K562 (cell line): ENCODE data around the gene GPHN. TPM values are rescaled to one million over a fixed set of nuclear protein-coding genes. Genes with fewer than 3 reads are reported as not detected.

ENCODE experiments used
- ATAC-seq: fragments of 200-7000 bp; cut with Tn5 transposase; 3 replicates; pipeline ENCODE4 v1.9.1; 2020; ENCODE audit warnings: moderate library complexity
- BruUV-seq: library from RNA; stranded (reverse); fragments of 400-500 nt; replicated peaks from 2 replicates; lab custom pipeline; 2021; lab: Mats Ljungman, UMichigan
- CTCF ChIA-PET: fragments of 300-600 bp; formaldehyde crosslinking; extraction: SDS; loops from one replicate; lab custom pipeline; 2021; ENCODE audit warnings: low intra/inter-chr PET ratio; lab: Yijun Ruan, JAX
- POLR2A ChIA-PET: fragments of 300-600, 350-650 bp; sonication (Branson Sonifier 250); formaldehyde crosslinking; extraction: SDS; loops from one replicate; lab custom pipeline; 2021; ENCODE audit warnings: antibody characterized with exemption, inconsistent platforms; lab: Yijun Ruan, JAX
- DNase-seq, 4 experiments: peaks; one replicate each; pipeline versions ENCODE4 v3.0.0 to v3.0.0-alpha.2; 2011 to 2018; ENCODE audit warnings: low spot score in 3 of 4, mixed read lengths in 3 of 4; ENCODE audit errors: extremely low read depth in 1 of 4
- FAIRE-seq: peaks from 2 replicates; lab custom pipeline; 2011; peaks lifted over from hg19 to GRCh38; lab: Jason Lieb, UNC
- H2AFZ ChIP-seq: 2 replicates; pipeline ENCODE4 v1.6.0; 2011; ENCODE audit warnings: low read depth, low read length, control low read depth, inconsistent platforms
- H3K27ac ChIP-seq: fragments of 200-600 bp; 3 replicates; pipeline ENCODE4 v1.8.0; 2011; ENCODE audit warnings: low read depth, mild to moderate bottlenecking, control low read depth, inconsistent platforms, low read length, moderate library complexity, mixed read lengths; ENCODE audit errors: extremely low read depth
- H3K27me3 ChIP-seq, 2 experiments: fragments of 300-600 bp in 1 of 2; 2 replicates in 1 of 2; 3 replicates in 1 of 2; pipeline versions ENCODE4 v1.6.0 to v1.8.0; 2011; ENCODE audit warnings: inconsistent platforms in 2 of 2, low read length in 2 of 2, mild to moderate bottlenecking in 1 of 2, mixed read lengths in 1 of 2, moderate library complexity in 1 of 2; ENCODE audit not compliant: control insufficient read depth in 2 of 2, insufficient read depth in 2 of 2
- H3K36me3 ChIP-seq: fragments of 300-600 bp; 3 replicates; pipeline ENCODE4 v1.8.0; 2011; ENCODE audit warnings: mild to moderate bottlenecking, low read length, inconsistent platforms; ENCODE audit not compliant: control insufficient read depth, insufficient read depth
- H3K4me1 ChIP-seq, 2 experiments: fragments of 200-600 bp in 1 of 2; replicated peaks in 1 of 2; 2 replicates in 1 of 2; 3 replicates in 1 of 2; pipeline versions ENCODE4 v1.5.1 to v1.8.0; 2011; ENCODE audit warnings: inconsistent platforms in 2 of 2, low read length in 2 of 2, mild to moderate bottlenecking in 1 of 2, mixed read lengths in 1 of 2, moderate library complexity in 1 of 2; ENCODE audit not compliant: control insufficient read depth in 2 of 2, insufficient read depth in 2 of 2
- H3K4me2 ChIP-seq: 2 replicates; pipeline ENCODE4 v1.6.1; 2011; ENCODE audit warnings: low read length, control low read depth, inconsistent platforms, mixed read lengths; ENCODE audit not compliant: insufficient read depth
- H3K4me3 ChIP-seq: fragments of 200-600 bp; sonication (generic), shearing (Covaris generic); 2 replicates; pipeline ENCODE4 v1.5.1; 2016; ENCODE audit warnings: control low read depth, inconsistent platforms
- H3K79me2 ChIP-seq: fragments of 200-600 bp; 3 replicates; pipeline ENCODE4 v1.8.0; 2011; ENCODE audit warnings: low read length, inconsistent platforms; ENCODE audit not compliant: control insufficient read depth, insufficient read depth
- H3K9ac ChIP-seq, 2 experiments: 2 replicates each; pipeline versions ENCODE4 v1.6.0 to v1.6.1; 2011; ENCODE audit warnings: low read depth in 2 of 2, low read length in 2 of 2, control low read depth in 1 of 2, inconsistent platforms in 1 of 2, mild to moderate bottlenecking in 1 of 2, mixed read lengths in 1 of 2; ENCODE audit not compliant: insufficient read depth in 1 of 2
- H3K9me1 ChIP-seq: one replicate; pipeline ENCODE4 v1.6.0; 2011; ENCODE audit warnings: inconsistent platforms, mild to moderate bottlenecking, low read length, moderate library complexity; ENCODE audit not compliant: control insufficient read depth, insufficient read depth
- H3K9me3 ChIP-seq: replicated peaks from 2 replicates; pipeline ENCODE4 v1.5.1; 2011; ENCODE audit warnings: low read depth, low read length, inconsistent platforms; ENCODE audit not compliant: control insufficient read depth, insufficient read depth
- H4K20me1 ChIP-seq: replicated peaks from 2 replicates; pipeline ENCODE4 v1.6.1; 2011; ENCODE audit warnings: low read length, inconsistent platforms, mixed read lengths; ENCODE audit not compliant: control insufficient read depth, insufficient read depth
- E2F1 ChIP-seq: sonication (generic); formaldehyde crosslinking; IDR thresholded peaks from 2 replicates; pipeline ENCODE4 v1.8.1; 2023; ENCODE audit warnings: mild to moderate bottlenecking, missing genetic modification reagents, moderate library complexity
- IRF9 ChIP-seq: fragments of 450-650 bp; IDR thresholded peaks from 2 replicates; pipeline ENCODE4 v1.6.1; 2016; ENCODE audit warnings: missing biosample characterization, missing genetic modification characterization
- RBBP5 ChIP-seq: fragments of 200-600 bp; sonication (generic); IDR thresholded peaks from 2 replicates; pipeline ENCODE4 v1.6.1; 2012; ENCODE audit warnings: borderline replicate concordance, mild to moderate bottlenecking, low read length, control low read depth, inconsistent platforms; ENCODE audit not compliant: insufficient read depth, poor library complexity, severe bottlenecking
- SIN3A ChIP-seq, 2 experiments: fragments of 150-350 bp in 1 of 2; IDR thresholded peaks; 2 replicates each; pipeline ENCODE4 v1.6.1; 2011 to 2016; ENCODE audit warnings: borderline replicate concordance in 2 of 2, low read depth in 2 of 2, low read length in 2 of 2, mild to moderate bottlenecking in 2 of 2, moderate library complexity in 2 of 2; ENCODE audit not compliant: control insufficient read depth in 1 of 2
- WGBS: fragments of 100-300 bp; shearing (Covaris generic); methylation state at CpG from one replicate; pipeline ENCODE4 v1.1.6; 2016; ENCODE audit warnings: low coverage, mixed read lengths; ENCODE audit not compliant: insufficient coverage; ENCODE audit errors: missing lambda C conversion rate; 5-methylcytosine and 5-hydroxymethylcytosine counted together
- in situ Hi-C: fragments of 300-500 bp; cut with MboI; formaldehyde crosslinking; loops from 4 replicates; pipeline ENCODE4 v1.15.0; 2018; ENCODE audit warnings: inconsistent platforms, mixed read lengths
- intact Hi-C: fragments of 100-400 bp; cut with micrococcal nuclease; formaldehyde crosslinking; loops from 2 replicates; pipeline ENCODE4 v1.14.2; 2022
- polyA plus RNA-seq, 8 experiments: library from polyadenylated mRNA; depleted of rRNA in 4 of 8; stranded (reverse) in 5 of 8; unstranded in 3 of 8; fragments of >200 nt; fragmentation: Nextera tagmentation in 2 of 8; fragmentation: Illumina TruSeq in 1 of 8; extraction: Ambion mirVana in 2 of 8; extraction: Trizol in 1 of 8; gene quantifications; 2 replicates each; pipeline versions ENCODE4 v1.2.1 to v1.2.3, GENCODE V29; 2011 to 2014; ENCODE audit warnings: inconsistent platforms in 1 of 8, missing spikeins in 1 of 8
- total RNA-seq, 7 experiments: library from RNA; depleted of rRNA in 6 of 7; stranded (reverse); fragments of >200 nt in 6 of 7; fragmentation: Illumina TruSeq in 2 of 7; extraction: Trizol in 2 of 7; gene quantifications; 2 replicates each; pipeline versions ENCODE4 v1.2.1 to v1.2.3, GENCODE V29; 2011 to 2021; ENCODE audit warnings: low replicate concordance in 1 of 7
- TF ChIP-seq, protein P1 (sequence below): fragments of 450-650 bp; IDR thresholded peaks from one replicate; pipeline ENCODE4 v1.6.1; 2018; ENCODE audit warnings: mild to moderate bottlenecking, moderate library complexity; ENCODE audit not compliant: partially characterized antibody

The GPHN gene
- total and polyA plus RNA-seq, 9 of the 15 experiments (the other 6 are each of a cell fraction or from before 2014, with no cell fraction given), result 5.9 to 16.0 (median 11.4) TPM

DNA sequence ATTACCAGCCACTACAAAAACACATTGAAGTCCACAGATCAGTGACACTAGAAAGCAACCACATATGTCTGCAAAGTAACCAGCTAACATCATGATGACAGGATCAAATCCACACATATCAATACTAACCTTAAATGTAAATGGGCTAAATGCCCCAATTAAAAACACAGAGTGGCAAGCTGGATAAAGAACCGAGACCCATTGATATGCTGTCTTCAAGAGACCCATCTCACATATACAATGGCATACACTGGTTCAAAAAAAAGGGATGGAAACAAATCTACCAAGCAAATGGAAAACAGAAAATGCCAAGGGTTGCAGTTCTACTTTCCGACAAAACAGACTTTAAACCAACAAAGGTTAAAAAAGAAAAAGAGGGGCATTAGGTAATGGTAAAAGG is 307.7 kb downstream of the GPHN start:
- ATAC-seq, result no peak
- in situ Hi-C loops, result no loop called here
- no peaks in the 10 kb centered on the region for H3K79me2 ChIP-seq
- CTCF ChIA-PET, result no interaction called here
- TF ChIP-seq E2F1 (no peak), RBBP5 (no peak), SIN3A (IDR thresholded peaks at IDR 0.05; ENCODE audit: borderline replicate concordance in 2 of 2, control insufficient read depth in 1 of 2, low read depth in 2 of 2, low read length in 2 of 2) (no peak), IRF9 (tag) (no peak)
- TF ChIP-seq, protein P1, sequence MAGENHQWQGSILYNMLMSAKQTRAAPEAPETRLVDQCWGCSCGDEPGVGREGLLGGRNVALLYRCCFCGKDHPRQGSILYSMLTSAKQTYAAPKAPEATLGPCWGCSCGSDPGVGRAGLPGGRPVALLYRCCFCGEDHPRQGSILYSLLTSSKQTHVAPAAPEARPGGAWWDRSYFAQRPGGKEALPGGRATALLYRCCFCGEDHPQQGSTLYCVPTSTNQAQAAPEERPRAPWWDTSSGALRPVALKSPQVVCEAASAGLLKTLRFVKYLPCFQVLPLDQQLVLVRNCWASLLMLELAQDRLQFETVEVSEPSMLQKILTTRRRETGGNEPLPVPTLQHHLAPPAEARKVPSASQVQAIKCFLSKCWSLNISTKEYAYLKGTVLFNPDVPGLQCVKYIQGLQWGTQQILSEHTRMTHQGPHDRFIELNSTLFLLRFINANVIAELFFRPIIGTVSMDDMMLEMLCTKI, result no peak
- TF ChIP-seq, all 486 proteins: peak for 0
- Histone ChIP-seq H3K9ac (no peak overlapping the region), H3K9me1 (no peaks in the 10 kb centered on the region), H3K4me2 (no peak overlapping the region), H3K4me3 (no peak overlapping the region), H3K36me3 (no peaks in the 10 kb centered on the region), H4K20me1 (no peaks in the 10 kb centered on the region), H3K27ac (no peak overlapping the region), H2AFZ (no peak overlapping the region), H3K4me1 (no peaks in the 10 kb centered on the region), H3K9me3 (no peaks in the 10 kb centered on the region), H3K27me3 (no peaks in the 10 kb centered on the region)
- no peak for FAIRE-seq
- intact Hi-C loops, result no loop called here
- WGBS, result 70% methylated on average over 2 of the region's 2 CpGs
- no TSS peak for BruUV-seq
- DNase-seq, result no peak
- POLR2A ChIA-PET, result no interaction called here
